ENCODE measurements around the gene TTC34. TPM values are rescaled to one million over a fixed set of nuclear protein-coding genes. Genes with fewer than 3 reads are reported as not detected.

Gene TTC34
- total and polyA plus RNA-seq, 9 of the 15 experiments (the other 6 are each of a cell fraction or from before 2014, with no cell fraction given), result 0.03 to 0.38 (median 0.05) TPM; not detected in 2

DNA sequence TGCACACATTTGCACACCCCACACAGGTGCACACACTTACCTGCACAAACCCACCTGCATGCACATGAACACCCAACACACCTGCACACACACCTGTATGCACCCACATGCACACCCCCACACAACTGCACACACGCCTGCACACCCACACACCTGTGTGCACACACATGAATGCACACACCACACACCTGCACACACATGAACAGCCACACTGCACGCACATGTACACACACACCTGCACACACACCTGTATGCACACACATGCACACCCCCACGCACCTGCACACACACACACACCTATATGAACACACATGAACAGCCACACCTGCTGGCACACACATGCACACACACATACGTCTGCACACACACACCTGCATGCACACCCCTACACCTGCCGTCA is 17.9 kb upstream of the TTC34 start (continued):
- TF ChIP-seq, protein P1, sequence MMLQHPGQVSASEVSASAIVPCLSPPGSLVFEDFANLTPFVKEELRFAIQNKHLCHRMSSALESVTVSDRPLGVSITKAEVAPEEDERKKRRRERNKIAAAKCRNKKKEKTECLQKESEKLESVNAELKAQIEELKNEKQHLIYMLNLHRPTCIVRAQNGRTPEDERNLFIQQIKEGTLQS (IDR thresholded peaks at IDR 0.05), result no peak
- TF ChIP-seq, protein P1 (CRISPR knock-in tag; conservative IDR thresholded peaks at IDR 0.05), result no peak
- no peak for TF ChIP-seq ZNF561 (CRISPR knock-in tag; conservative IDR thresholded peaks at IDR 0.05)
- TF ChIP-seq ZNF696 (CRISPR knock-in tag; conservative IDR thresholded peaks at IDR 0.05), result no peak
- TF ChIP-seq MCM5 (IDR thresholded peaks at IDR 0.05; ENCODE audit: low read depth), result no peak
- TF ChIP-seq HSF4 (CRISPR knock-in tag; IDR thresholded peaks at IDR 0.05; ENCODE audit: borderline replicate concordance), result no peak
- TF ChIP-seq, protein P2, sequence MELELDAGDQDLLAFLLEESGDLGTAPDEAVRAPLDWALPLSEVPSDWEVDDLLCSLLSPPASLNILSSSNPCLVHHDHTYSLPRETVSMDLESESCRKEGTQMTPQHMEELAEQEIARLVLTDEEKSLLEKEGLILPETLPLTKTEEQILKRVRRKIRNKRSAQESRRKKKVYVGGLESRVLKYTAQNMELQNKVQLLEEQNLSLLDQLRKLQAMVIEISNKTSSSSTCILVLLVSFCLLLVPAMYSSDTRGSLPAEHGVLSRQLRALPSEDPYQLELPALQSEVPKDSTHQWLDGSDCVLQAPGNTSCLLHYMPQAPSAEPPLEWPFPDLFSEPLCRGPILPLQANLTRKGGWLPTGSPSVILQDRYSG (tag; conservative IDR thresholded peaks at IDR 0.05; ENCODE audit: low read depth), result no peak
- TF ChIP-seq, protein P3, sequence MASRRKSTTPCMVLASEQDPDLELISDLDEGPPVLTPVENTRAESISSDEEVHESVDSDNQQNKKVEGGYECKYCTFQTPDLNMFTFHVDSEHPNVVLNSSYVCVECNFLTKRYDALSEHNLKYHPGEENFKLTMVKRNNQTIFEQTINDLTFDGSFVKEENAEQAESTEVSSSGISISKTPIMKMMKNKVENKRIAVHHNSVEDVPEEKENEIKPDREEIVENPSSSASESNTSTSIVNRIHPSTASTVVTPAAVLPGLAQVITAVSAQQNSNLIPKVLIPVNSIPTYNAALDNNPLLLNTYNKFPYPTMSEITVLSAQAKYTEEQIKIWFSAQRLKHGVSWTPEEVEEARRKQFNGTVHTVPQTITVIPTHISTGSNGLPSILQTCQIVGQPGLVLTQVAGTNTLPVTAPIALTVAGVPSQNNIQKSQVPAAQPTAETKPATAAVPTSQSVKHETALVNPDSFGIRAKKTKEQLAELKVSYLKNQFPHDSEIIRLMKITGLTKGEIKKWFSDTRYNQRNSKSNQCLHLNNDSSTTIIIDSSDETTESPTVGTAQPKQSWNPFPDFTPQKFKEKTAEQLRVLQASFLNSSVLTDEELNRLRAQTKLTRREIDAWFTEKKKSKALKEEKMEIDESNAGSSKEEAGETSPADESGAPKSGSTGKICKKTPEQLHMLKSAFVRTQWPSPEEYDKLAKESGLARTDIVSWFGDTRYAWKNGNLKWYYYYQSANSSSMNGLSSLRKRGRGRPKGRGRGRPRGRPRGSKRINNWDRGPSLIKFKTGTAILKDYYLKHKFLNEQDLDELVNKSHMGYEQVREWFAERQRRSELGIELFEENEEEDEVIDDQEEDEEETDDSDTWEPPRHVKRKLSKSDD (conservative IDR thresholded peaks at IDR 0.05; ENCODE audit: low read length), result no peak
- TF ChIP-seq, protein P4, sequence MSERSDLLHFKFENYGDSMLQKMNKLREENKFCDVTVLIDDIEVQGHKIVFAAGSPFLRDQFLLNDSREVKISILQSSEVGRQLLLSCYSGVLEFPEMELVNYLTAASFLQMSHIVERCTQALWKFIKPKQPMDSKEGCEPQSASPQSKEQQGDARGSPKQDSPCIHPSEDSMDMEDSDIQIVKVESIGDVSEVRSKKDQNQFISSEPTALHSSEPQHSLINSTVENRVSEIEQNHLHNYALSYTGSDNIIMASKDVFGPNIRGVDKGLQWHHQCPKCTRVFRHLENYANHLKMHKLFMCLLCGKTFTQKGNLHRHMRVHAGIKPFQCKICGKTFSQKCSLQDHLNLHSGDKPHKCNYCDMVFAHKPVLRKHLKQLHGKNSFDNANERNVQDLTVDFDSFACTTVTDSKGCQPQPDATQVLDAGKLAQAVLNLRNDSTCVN (CRISPR knock-in tag; IDR thresholded peaks at IDR 0.05), result no peak
- TF ChIP-seq, protein P5, sequence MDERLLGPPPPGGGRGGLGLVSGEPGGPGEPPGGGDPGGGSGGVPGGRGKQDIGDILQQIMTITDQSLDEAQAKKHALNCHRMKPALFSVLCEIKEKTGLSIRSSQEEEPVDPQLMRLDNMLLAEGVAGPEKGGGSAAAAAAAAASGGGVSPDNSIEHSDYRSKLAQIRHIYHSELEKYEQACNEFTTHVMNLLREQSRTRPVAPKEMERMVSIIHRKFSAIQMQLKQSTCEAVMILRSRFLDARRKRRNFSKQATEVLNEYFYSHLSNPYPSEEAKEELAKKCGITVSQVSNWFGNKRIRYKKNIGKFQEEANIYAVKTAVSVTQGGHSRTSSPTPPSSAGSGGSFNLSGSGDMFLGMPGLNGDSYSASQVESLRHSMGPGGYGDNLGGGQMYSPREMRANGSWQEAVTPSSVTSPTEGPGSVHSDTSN (CRISPR knock-in tag; IDR thresholded peaks at IDR 0.05; ENCODE audit: low read depth), result no peak
- TF ChIP-seq, protein P5 (tag; conservative IDR thresholded peaks at IDR 0.05; ENCODE audit: low read depth), result no peak
